Measurements from ENCODE around the gene MEIOSIN. TPM values are rescaled to one million over a fixed set of nuclear protein-coding genes. Genes with fewer than 3 reads are reported as not detected.
A peak's percentile ranks its signal among the peaks of the same experiment; 100 is the strongest.

Gene MEIOSIN
- total and polyA plus RNA-seq, 2 donors (not counting 1 experiment from before 2014, with no cell fraction given) = not detected

DNA sequence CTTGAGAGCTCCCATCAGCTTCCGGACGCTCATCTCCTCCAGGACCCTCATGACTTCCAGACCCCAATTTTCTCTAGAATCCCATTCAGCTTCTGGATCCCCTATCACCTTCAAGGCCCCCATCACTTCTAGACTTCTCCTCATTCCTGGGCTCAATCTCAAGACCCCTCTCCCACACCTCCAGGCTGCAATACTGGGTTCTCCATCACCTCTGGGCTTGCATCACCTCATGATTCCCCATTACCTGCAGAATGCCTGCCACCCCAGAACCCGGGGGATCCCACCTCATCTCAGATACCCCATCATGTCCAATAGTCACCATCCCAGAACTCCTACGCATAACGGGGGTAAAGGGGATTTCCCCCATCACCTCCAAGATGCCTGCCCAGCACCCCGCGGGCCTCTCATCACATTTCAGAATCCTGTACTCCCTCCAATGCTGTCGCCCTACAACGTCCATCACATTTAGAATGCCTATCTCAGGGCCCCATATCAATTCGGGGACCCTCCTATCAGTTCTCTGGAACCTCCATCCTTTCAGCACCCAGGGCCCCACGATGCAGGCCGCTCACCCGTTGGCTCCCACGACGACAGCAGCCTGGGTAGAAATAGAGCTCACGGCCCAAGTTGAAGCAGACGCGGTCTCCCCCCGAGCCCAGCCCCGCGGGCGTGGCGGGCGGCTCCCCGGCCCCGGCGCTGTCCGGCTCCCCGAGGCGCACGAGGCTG is 58.7 kb downstream of the MEIOSIN start:
- H3K79me2 ChIP-seq (ENCODE audit: control insufficient read depth, insufficient read depth, low read length) = peaks cover 32% of the 10 kb centered on the region
- peak overlapping the region in 1 of 2 donors; percentile 46 for H3K27ac ChIP-seq (ENCODE audit: low read length in 2 of 2)
- peaks cover 0 to 17% of the 10 kb centered on the region in 2 experiments for H3K36me3 ChIP-seq (replicated peaks in 1 of 2; ENCODE audit: control extremely low read depth in 1 of 2, control insufficient read depth in 1 of 2, extremely low read depth in 1 of 2, insufficient read depth in 2 of 2, low read length in 1 of 2)
- no peaks in the 10 kb centered on the region for H3K27me3 ChIP-seq (replicated peaks in 1 of 4; ENCODE audit: control extremely low read depth in 1 of 4, control insufficient read depth in 3 of 4, insufficient read depth in 4 of 4, low read length in 3 of 4)
- no peak for ATAC-seq (ENCODE audit: low read depth)
- WGBS (ENCODE audit: insufficient coverage) = 6% methylated on average over 31 of the region's 31 CpGs
- no peaks in the 10 kb centered on the region for H3K9me3 Mint-ChIP-seq (ENCODE audit: insufficient read depth)
- ChIA-PET CTCF (interaction anchor here (1.0 to 3.5 kb wide), 7 partner anchors 7 to 99 kb away, joined by 3 to 13 read pairs (median 8); partner anchors contain the start of genes QPCTL and SIX5), POLR2A (interaction anchor here (1.0 to 1.7 kb wide), 2 partner anchors 22 to 75 kb away, joined by 4 to 18 read pairs; partner anchors contain the start of gene SIX5)
- intact Hi-C loops (cut with micrococcal nuclease) = loop anchor here (1.0 to 10.0 kb wide), 7 partner anchors 25 to 285 kb away; partner anchors contain the start of genes CCDC61, FBXO46, SYMPK and VASP
- no peaks in the 10 kb centered on the region for H3K9me3 ChIP-seq (ENCODE audit: control extremely low read depth in 1 of 3, control insufficient read depth in 2 of 3, insufficient read depth in 1 of 3, low read length in 2 of 3)
- peak overlapping the region; percentile 40 to 73 (median 59) for H3K4me3 ChIP-seq (ENCODE audit: control extremely low read depth in 1 of 5, extremely low read depth in 1 of 5, insufficient read depth in 1 of 5, low read depth in 2 of 5, low read length in 4 of 5)
- H4K20me1 ChIP-seq (ENCODE audit: control insufficient read depth, insufficient read depth, low read length, poor library complexity, severe bottlenecking) = peaks cover 40% of the 10 kb centered on the region
- peaks cover 8% of the 10 kb centered on the region for H3K27me3 Mint-ChIP-seq
- H3K4me1 ChIP-seq (ENCODE audit: control insufficient read depth in 2 of 2, insufficient read depth in 2 of 2, low read length in 2 of 2) = peaks cover 24 to 29% of the 10 kb centered on the region in 2 donors
- H3K4me3 Mint-ChIP-seq = peak overlapping the region; percentile 91
- TF ChIP-seq, protein P1, sequence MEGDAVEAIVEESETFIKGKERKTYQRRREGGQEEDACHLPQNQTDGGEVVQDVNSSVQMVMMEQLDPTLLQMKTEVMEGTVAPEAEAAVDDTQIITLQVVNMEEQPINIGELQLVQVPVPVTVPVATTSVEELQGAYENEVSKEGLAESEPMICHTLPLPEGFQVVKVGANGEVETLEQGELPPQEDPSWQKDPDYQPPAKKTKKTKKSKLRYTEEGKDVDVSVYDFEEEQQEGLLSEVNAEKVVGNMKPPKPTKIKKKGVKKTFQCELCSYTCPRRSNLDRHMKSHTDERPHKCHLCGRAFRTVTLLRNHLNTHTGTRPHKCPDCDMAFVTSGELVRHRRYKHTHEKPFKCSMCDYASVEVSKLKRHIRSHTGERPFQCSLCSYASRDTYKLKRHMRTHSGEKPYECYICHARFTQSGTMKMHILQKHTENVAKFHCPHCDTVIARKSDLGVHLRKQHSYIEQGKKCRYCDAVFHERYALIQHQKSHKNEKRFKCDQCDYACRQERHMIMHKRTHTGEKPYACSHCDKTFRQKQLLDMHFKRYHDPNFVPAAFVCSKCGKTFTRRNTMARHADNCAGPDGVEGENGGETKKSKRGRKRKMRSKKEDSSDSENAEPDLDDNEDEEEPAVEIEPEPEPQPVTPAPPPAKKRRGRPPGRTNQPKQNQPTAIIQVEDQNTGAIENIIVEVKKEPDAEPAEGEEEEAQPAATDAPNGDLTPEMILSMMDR (IDR thresholded peaks at IDR 0.05) = no peak
- TF ChIP-seq EZH2 (IDR thresholded peaks at IDR 0.05; ENCODE audit: borderline replicate concordance, insufficient read depth, low read depth, low read length, poor library complexity, severe bottlenecking) = no peak
- peaks cover 30% of the 10 kb centered on the region for H3K4me1 Mint-ChIP-seq
- H3K9ac ChIP-seq (ENCODE audit: low read length) = peak overlapping the region; percentile 70
- H3K4me2 ChIP-seq (replicated peaks; ENCODE audit: low read depth, low read length, poor library complexity, severe bottlenecking) = peak overlapping the region; percentile 95
- peak overlapping the region; percentile 81 for H3K27ac Mint-ChIP-seq
- H2AFZ ChIP-seq (ENCODE audit: insufficient read depth, low read depth, low read length, poor library complexity, severe bottlenecking) = peak overlapping the region; percentile 75
- DNase-seq = no peak

Measured in B cell (primary cell).